Endothelial cell of umbilical vein (primary cell): Measurements from ENCODE around the gene OR9Q1. TPM values are rescaled to one million over a fixed set of nuclear protein-coding genes. Genes with fewer than 3 reads are reported as not detected.

Experiments used
- BruUV-seq: library from RNA; stranded (reverse); fragments of 400-500 nt; replicated peaks from 2 replicates; lab custom pipeline; 2021; lab: Mats Ljungman, UMichigan
- CTCF ChIA-PET: fragments of 300-600, 350-600 bp; sonication (Branson Sonifier 250); formaldehyde crosslinking; loops from one replicate; lab custom pipeline; 2021; ENCODE audit warnings: antibody characterized with exemption, inconsistent platforms; lab: Charles Lee
- POLR2A ChIA-PET: fragments of 300-600, 350-600 bp; sonication (Branson Sonifier 250); formaldehyde crosslinking; loops from one replicate; lab custom pipeline; 2021; ENCODE audit warnings: antibody characterized with exemption, inconsistent platforms; lab: Charles Lee
- DNase-seq: peaks from one replicate; pipeline ENCODE4 v3.0.0-alpha.2; 2011; ENCODE audit warnings: low read depth, low spot score
- FAIRE-seq: peaks from 2 replicates; lab custom pipeline; 2011; peaks lifted over from hg19 to GRCh38; lab: Jason Lieb, UNC
- H2AFZ ChIP-seq: 2 replicates; pipeline ENCODE4 v1.6.0; 2012; ENCODE audit warnings: low read depth, low read length, control low read depth, inconsistent platforms
- H3K27ac ChIP-seq: 2 replicates; pipeline ENCODE4 v1.5.1; 2011; ENCODE audit warnings: low read depth, mild to moderate bottlenecking, control low read depth, low read length, moderate library complexity; ENCODE audit not compliant: insufficient read depth
- H3K27me3 ChIP-seq, 2 experiments: 2 replicates each; pipeline versions ENCODE4 v1.6.0 to v1.6.1; 2011; ENCODE audit warnings: low read length in 2 of 2, mixed read lengths in 1 of 2; ENCODE audit not compliant: control insufficient read depth in 2 of 2, insufficient read depth in 2 of 2
- H3K36me3 ChIP-seq, 2 experiments: 2 replicates in 1 of 2; 3 replicates in 1 of 2; pipeline ENCODE4 v1.5.1; 2011; ENCODE audit warnings: low read length in 2 of 2, mild to moderate bottlenecking in 1 of 2, moderate library complexity in 1 of 2; ENCODE audit not compliant: control insufficient read depth in 2 of 2, insufficient read depth in 2 of 2; ENCODE audit errors: extremely low read depth in 1 of 2
- H3K4me1 ChIP-seq: 3 replicates; pipeline ENCODE4 v1.5.1; 2011; ENCODE audit warnings: mild to moderate bottlenecking, low read length; ENCODE audit not compliant: control insufficient read depth, insufficient read depth; ENCODE audit errors: extremely low read depth
- H3K4me2 ChIP-seq: 2 replicates; pipeline ENCODE4 v1.6.1; 2011; ENCODE audit warnings: low read length, control low read depth, mixed read lengths; ENCODE audit not compliant: insufficient read depth
- H3K4me3 ChIP-seq, 3 experiments: fragments of 200-600 bp in 1 of 3; sonication (generic), shearing (Covaris generic) in 1 of 3; replicated peaks in 1 of 3; 2 replicates each; pipeline ENCODE4 v1.5.1; 2011 to 2016; ENCODE audit warnings: control low read depth in 3 of 3, low read length in 3 of 3, mild to moderate bottlenecking in 2 of 3, inconsistent platforms in 1 of 3, low read depth in 1 of 3, moderate library complexity in 1 of 3; ENCODE audit not compliant: insufficient read depth in 1 of 3
- H3K79me2 ChIP-seq: 2 replicates; pipeline ENCODE4 v1.6.0; 2012; ENCODE audit warnings: low read length, inconsistent platforms; ENCODE audit not compliant: control insufficient read depth, insufficient read depth
- H3K9ac ChIP-seq: replicated peaks from 2 replicates; pipeline ENCODE3; 2011; ENCODE audit warnings: low read length, control low read depth; ENCODE audit not compliant: insufficient read depth; ENCODE audit errors: extremely low read depth
- H3K9me1 ChIP-seq: replicated peaks from 3 replicates; pipeline ENCODE4 v1.6.0; 2011; ENCODE audit warnings: mild to moderate bottlenecking, low read length; ENCODE audit not compliant: control insufficient read depth, insufficient read depth; ENCODE audit errors: extremely low read depth
- H3K9me3 ChIP-seq: replicated peaks from 2 replicates; pipeline ENCODE4 v1.5.1; 2012; ENCODE audit warnings: low read length, inconsistent platforms; ENCODE audit not compliant: control insufficient read depth, insufficient read depth
- H4K20me1 ChIP-seq: replicated peaks from 2 replicates; pipeline ENCODE3; 2011; ENCODE audit warnings: mild to moderate bottlenecking, low read length; ENCODE audit not compliant: control insufficient read depth, insufficient read depth; ENCODE audit errors: extremely low read depth
- CTCF ChIP-seq, 2 donors: IDR thresholded peaks; 1 replicate in 1 of 2; 2 replicates in 1 of 2; pipeline ENCODE4 v1.5.1; 2011; ENCODE audit warnings: low read length in 2 of 2, mild to moderate bottlenecking in 2 of 2, moderate library complexity in 2 of 2, control low read depth in 1 of 2, inconsistent platforms in 1 of 2, low read depth in 1 of 2; ENCODE audit not compliant: insufficient read depth in 1 of 2; ENCODE audit errors: extremely low read depth in 1 of 2
- EZH2 ChIP-seq: IDR thresholded peaks from 2 replicates; pipeline ENCODE4 v1.6.1; 2012; ENCODE audit warnings: borderline replicate concordance, low read depth, mild to moderate bottlenecking, moderate library complexity, low read length, inconsistent platforms; ENCODE audit not compliant: severe bottlenecking
- FOS ChIP-seq: IDR thresholded peaks from 2 replicates; pipeline ENCODE4 v1.6.1; 2011; ENCODE audit warnings: mild to moderate bottlenecking, low read length, moderate library complexity, borderline replicate concordance; ENCODE audit not compliant: insufficient read depth
- GATA2 ChIP-seq: IDR thresholded peaks from 2 replicates; pipeline ENCODE4 v1.7.0; 2011; ENCODE audit warnings: low read depth, mild to moderate bottlenecking, moderate library complexity, mixed read lengths, low read length; ENCODE audit not compliant: insufficient read length, insufficient read depth
- JUN ChIP-seq: IDR thresholded peaks from 2 replicates; pipeline ENCODE4 v1.6.1; 2011; ENCODE audit warnings: borderline replicate concordance, low read depth; ENCODE audit not compliant: insufficient read length, insufficient read depth
- MAX ChIP-seq: IDR thresholded peaks from 2 replicates; pipeline ENCODE4 v1.6.1; 2011; ENCODE audit not compliant: insufficient read depth, insufficient read length
- MYC ChIP-seq: IDR thresholded peaks from one replicate; pipeline ENCODE4 v1.6.1; 2011; ENCODE audit warnings: mild to moderate bottlenecking, low read depth, low read length
- POLR2A ChIP-seq: IDR thresholded peaks from 2 replicates; pipeline ENCODE4 v1.6.1; 2012; ENCODE audit warnings: low read depth, mild to moderate bottlenecking, control low read depth, low read length
- POLR2AphosphoS5 ChIP-seq: IDR thresholded peaks from 2 replicates; pipeline ENCODE4 v1.6.1; 2012; ENCODE audit warnings: low read depth, mild to moderate bottlenecking, control low read depth, low read length, moderate library complexity; ENCODE audit not compliant: insufficient read depth
- dilution Hi-C: fragments of 300-500 bp; cut with MboI; formaldehyde crosslinking; loops from one replicate; pipeline ENCODE4 v1.15.0; 2019; ENCODE audit warnings: low sequenced_read_pairs; ENCODE audit not compliant: extremely low pct_ligation_motif_present
- intact Hi-C: fragments of 100-400 bp; cut with micrococcal nuclease; formaldehyde crosslinking; loops from one replicate; pipeline ENCODE4 v1.10.0; 2022
- polyA plus RNA-seq, 4 experiments: library from polyadenylated mRNA; depleted of rRNA in 3 of 4; stranded (reverse) in 3 of 4; unstranded in 1 of 4; fragments of >200 nt; gene quantifications; 2 replicates each; pipeline versions ENCODE4 v1.2.1 to v1.2.3, GENCODE V29; 2011 to 2012; ENCODE audit warnings: missing spikeins in 1 of 4
- total RNA-seq: library from RNA; stranded (reverse); gene quantifications from 2 replicates; pipeline ENCODE4 v1.2.3, GENCODE V29; 2021

The OR9Q1 gene
- total and polyA plus RNA-seq, 2 donors (not counting 3 experiments of a cell fraction or from before 2014, with no cell fraction given) = not detected

GRCh38 chr11:58030653-58031052 lies 7.0 kb downstream of the OR9Q1 start, which contains the start of gene OR6Q1:
Gene OR6Q1 (plus strand): TSS chr11:58030953. CDS start chr11:58030953, 0 bp downstream.
- POLR2A ChIA-PET = no interaction called here
- Histone ChIP-seq H4K20me1 (no peaks in the 10 kb centered on the region), H3K4me1 (no peaks in the 10 kb centered on the region), H3K27ac (no peak within 1 kb of the TSS), H3K36me3 (no peaks in the 10 kb centered on the region), H2AFZ (no peak within 1 kb of the TSS), H3K9ac (no peak within 1 kb of the TSS), H3K9me3 (no peaks in the 10 kb centered on the region), H3K4me2 (no peak within 1 kb of the TSS), H3K79me2 (no peaks in the 10 kb centered on the region), H3K9me1 (no peaks in the 10 kb centered on the region), H3K27me3 (peaks cover 0 to 5% of the 10 kb centered on the region in 2 experiments), H3K4me3 (no peak within 1 kb of the TSS)
- FAIRE-seq = no peak
- CTCF ChIA-PET = interaction anchor here (0.6 to 0.9 kb wide), 2 partner anchors 8 to 23 kb away, joined by 3 read pairs; no protein-coding TSS in a partner anchor
- intact Hi-C loops = no loop called here
- DNase-seq = no peak
- dilution Hi-C loops = no loop called here
- no TSS peak for BruUV-seq
- TF ChIP-seq JUN = no peak
- no peak for TF ChIP-seq MAX
- no peak for TF ChIP-seq MYC
- no peak for TF ChIP-seq POLR2AphosphoS5
- TF ChIP-seq GATA2 = no peak
- no peak for TF ChIP-seq CTCF (IDR thresholded peaks at IDR 0.05; ENCODE audit: extremely low read depth in 1 of 2, insufficient read depth in 1 of 2, low read depth in 1 of 2, low read length in 2 of 2)
- TF ChIP-seq EZH2 = no peak
- TF ChIP-seq POLR2A = no peak
- no peak for TF ChIP-seq FOS
